GM18526 (cell line): Measurements from ENCODE around the gene LYPD6.

Source experiments
- POLR2A ChIP-seq: IDR thresholded peaks from 3 replicates; pipeline ENCODE4 v1.6.1; 2011; ENCODE audit not compliant: insufficient read length; ENCODE audit errors: extremely low read depth

LYPD6 gene

DNA sequence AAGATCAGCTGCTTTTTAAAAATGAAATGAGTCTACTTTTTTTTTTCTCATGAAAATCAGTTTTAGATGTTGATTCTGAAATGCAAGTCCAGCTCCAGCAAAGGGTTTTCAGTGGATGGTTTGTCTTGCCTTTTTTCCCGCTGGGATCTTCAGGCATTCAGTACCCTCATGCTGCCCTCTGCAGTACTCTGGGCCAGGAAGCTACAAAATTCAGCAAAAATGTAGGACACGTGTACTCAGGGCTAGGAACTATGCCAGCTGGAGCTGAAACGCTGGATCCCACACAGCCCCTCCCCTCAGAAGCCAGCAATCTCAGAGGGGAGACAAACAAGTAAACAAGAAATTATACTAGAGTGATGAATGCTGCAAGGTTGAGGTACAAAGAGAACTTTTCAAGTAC is 159.9 kb downstream of the LYPD6 start:
- no peak for TF ChIP-seq POLR2A

GRCh38 chr2:149492923-149493322 is 162.5 kb downstream of the LYPD6 start:
- TF ChIP-seq POLR2A, result no peak

DNA sequence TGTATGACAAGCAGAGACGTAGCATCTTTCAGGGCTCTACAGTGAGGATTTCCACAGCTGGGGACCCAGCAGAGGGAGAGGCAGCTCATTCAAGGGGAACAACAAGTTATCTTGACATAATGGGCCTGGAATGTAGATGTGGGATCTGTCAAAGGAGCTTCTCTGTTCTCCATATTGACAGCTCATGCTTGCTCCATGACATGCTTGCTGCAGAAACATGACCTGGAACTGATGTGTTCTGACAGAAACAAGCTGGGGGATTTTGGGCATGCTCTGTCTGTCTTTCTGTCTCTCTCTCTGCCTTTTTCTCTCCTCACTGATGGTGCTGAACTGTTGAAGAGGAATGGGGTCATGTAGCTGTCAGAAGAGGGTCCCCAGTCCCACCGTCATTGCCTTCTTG is 177.6 kb downstream of the LYPD6 start:
- TF ChIP-seq POLR2A, result no peak

- no peak for TF ChIP-seq POLR2A
Measured at GRCh38 chr2:149513461-149513860, 183.1 kb downstream of the LYPD6 start.
